ENCODE measurements around the gene RUNX2. TPM values are rescaled to one million over a fixed set of nuclear protein-coding genes. Genes with fewer than 3 reads are reported as not detected.

Gene RUNX2
- total and polyA plus RNA-seq, 8 donors: 0.80 to 18.7 (median 2.7) TPM; not detected in 1

DNA sequence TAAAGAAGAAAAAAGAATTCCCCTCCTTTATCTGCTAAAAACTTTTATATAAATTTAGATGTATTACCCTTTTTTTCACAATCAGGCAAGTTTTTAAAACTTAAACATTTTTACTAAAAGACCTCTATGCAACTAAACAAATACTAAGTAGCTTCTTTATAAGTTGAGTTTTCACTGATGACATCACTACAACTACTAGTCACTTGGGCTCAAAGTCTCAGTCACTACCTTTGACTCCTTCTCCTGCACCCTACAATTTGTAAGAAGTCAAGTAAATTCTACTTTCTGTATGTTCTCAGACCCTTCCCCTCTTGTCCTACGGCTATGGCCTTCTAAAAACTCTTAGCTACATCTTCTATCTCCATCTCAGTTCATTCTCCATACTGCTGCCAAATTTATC is 38.4 kb downstream of the RUNX2 start:
- Histone ChIP-seq H3K27ac (no peak overlapping the region), H3K4me1 (peaks cover 0 to 9% (median 2%) of the 10 kb centered on the region in 4 donors), H3K9me3 (no peaks in the 10 kb centered on the region), H3K27me3 (no peaks in the 10 kb centered on the region), H3K4me3 (no peak overlapping the region), H3K36me3 (no peaks in the 10 kb centered on the region)
- 93 to 100% (median 98%) methylated on average over 1 of the region's 1 CpG for WGBS, 5 donors
- intact Hi-C loops (cut with DNase I; ENCODE audit: low total_unique reads): no loop called here
- DNase-seq: no peak
- TF ChIP-seq POLR2AphosphoS5 (IDR thresholded peaks at IDR 0.05) (no peak), EP300 (IDR thresholded peaks at IDR 0.05) (no peak), POLR2A (IDR thresholded peaks at IDR 0.05) (no peak)
- TF ChIP-seq, protein P1, sequence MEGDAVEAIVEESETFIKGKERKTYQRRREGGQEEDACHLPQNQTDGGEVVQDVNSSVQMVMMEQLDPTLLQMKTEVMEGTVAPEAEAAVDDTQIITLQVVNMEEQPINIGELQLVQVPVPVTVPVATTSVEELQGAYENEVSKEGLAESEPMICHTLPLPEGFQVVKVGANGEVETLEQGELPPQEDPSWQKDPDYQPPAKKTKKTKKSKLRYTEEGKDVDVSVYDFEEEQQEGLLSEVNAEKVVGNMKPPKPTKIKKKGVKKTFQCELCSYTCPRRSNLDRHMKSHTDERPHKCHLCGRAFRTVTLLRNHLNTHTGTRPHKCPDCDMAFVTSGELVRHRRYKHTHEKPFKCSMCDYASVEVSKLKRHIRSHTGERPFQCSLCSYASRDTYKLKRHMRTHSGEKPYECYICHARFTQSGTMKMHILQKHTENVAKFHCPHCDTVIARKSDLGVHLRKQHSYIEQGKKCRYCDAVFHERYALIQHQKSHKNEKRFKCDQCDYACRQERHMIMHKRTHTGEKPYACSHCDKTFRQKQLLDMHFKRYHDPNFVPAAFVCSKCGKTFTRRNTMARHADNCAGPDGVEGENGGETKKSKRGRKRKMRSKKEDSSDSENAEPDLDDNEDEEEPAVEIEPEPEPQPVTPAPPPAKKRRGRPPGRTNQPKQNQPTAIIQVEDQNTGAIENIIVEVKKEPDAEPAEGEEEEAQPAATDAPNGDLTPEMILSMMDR (IDR thresholded peaks at IDR 0.05): no peak

DNA sequence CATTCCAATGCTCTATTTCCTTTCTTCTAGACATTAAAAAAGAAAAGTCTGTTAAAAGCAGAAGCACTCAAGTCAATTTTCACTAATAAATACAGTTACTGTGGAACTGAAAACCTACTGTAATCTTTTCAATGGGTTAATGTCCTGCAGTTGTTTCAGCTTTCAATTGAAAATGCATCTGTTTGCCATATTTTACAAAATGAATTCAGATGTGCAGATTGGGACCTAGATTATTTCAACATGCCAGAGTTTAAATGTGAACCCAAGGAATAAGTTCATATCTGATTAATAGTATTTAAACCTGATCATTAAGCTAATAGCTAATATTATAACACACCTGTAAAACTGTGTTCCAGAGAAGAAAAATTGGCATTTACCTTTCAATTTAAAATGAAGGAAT is 39.9 kb downstream of the RUNX2 start:
- H3K4me3 ChIP-seq: no peak overlapping the region
- no peaks in the 10 kb centered on the region for H3K9me3 ChIP-seq
- no peak for TF ChIP-seq POLR2A (IDR thresholded peaks at IDR 0.05)
- TF ChIP-seq POLR2AphosphoS5 (IDR thresholded peaks at IDR 0.05): no peak
- TF ChIP-seq EP300 (IDR thresholded peaks at IDR 0.05): no peak
- TF ChIP-seq, protein P1 (IDR thresholded peaks at IDR 0.05): no peak
- H3K27me3 ChIP-seq: no peaks in the 10 kb centered on the region
- no peaks in the 10 kb centered on the region for H3K36me3 ChIP-seq
- H3K27ac ChIP-seq: no peak overlapping the region
- H3K4me1 ChIP-seq: peaks cover 0 to 9% (median 2%) of the 10 kb centered on the region in 4 donors
- DNase-seq: no peak
- intact Hi-C loops (cut with DNase I; ENCODE audit: low total_unique reads): no loop called here

DNA sequence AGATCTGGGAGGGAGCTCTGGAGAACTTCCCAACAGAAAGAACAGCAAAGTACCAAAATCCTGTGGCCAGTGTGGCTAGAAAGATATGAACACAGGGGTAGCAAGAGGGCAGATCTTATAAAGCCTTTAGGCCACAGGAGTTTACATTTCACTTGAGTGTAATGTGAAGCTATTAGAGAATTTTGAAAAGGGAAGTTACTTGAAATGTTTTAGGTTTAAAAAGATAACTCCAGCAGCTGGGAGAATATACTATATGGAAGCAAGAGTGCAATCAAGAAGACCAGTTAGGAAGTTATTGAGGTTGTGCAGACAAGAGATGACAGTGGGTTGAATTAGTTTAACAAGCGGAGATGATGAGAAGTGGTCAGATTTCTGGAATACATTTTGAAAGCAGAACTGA is 41.7 kb downstream of the RUNX2 start:
- intact Hi-C loops (cut with DNase I; ENCODE audit: low total_unique reads): no loop called here
- H3K27ac ChIP-seq: no peak overlapping the region
- H3K4me1 ChIP-seq: peaks cover 0 to 9% (median 2%) of the 10 kb centered on the region in 4 donors
- no peaks in the 10 kb centered on the region for H3K9me3 ChIP-seq
- H3K4me3 ChIP-seq: no peak overlapping the region
- TF ChIP-seq, protein P1 (IDR thresholded peaks at IDR 0.05): no peak
- TF ChIP-seq EP300 (IDR thresholded peaks at IDR 0.05) (no peak), POLR2AphosphoS5 (IDR thresholded peaks at IDR 0.05) (no peak), POLR2A (IDR thresholded peaks at IDR 0.05) (no peak)
- H3K27me3 ChIP-seq: no peaks in the 10 kb centered on the region
- DNase-seq: no peak
- no peaks in the 10 kb centered on the region for H3K36me3 ChIP-seq
- 91 to 100% (median 93%) methylated on average over 1 of the region's 1 CpG for WGBS, 5 donors

DNA sequence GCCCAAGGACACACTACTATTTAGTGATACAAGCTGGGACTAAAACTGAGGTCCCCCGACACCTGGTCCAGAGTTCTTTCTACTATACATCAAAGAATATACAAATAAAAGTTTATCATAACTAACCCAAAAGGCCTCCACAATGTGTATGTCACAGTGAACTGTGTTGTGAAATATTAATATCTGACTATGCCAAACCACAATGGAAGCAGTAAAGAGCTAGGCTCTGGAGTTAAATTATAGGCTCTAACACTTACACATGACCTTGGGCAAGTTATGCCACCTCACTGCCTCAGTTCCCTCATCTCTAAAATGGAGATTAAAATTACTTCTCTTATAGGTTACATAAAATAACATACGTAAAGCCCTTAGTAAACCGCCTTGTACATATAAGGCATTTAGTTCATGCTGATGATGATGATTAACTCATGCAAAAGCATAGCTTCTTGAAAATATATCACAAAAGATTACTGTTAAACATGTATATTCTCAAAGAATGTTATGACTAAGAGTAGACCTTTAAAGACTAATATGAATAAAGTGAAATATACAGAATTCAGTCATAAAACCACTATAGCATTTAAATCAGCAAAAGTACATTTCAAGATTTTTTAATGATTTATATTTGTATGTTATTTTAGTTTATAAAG is 43.9 kb downstream of the RUNX2 start:
- no peak for DNase-seq
- peaks cover 0 to 19% (median 10%) of the 10 kb centered on the region in 4 donors for H3K4me1 ChIP-seq
- H3K9me3 ChIP-seq: no peaks in the 10 kb centered on the region
- no peak overlapping the region for H3K27ac ChIP-seq
- no peaks in the 10 kb centered on the region for H3K27me3 ChIP-seq
- H3K4me3 ChIP-seq: no peak overlapping the region
- intact Hi-C loops (cut with DNase I; ENCODE audit: low total_unique reads): no loop called here
- no peaks in the 10 kb centered on the region for H3K36me3 ChIP-seq
- TF ChIP-seq POLR2AphosphoS5 (IDR thresholded peaks at IDR 0.05): no peak
- 86 to 95% (median 91%) methylated on average over 3 of the region's 3 CpGs for WGBS, 5 donors

DNA sequence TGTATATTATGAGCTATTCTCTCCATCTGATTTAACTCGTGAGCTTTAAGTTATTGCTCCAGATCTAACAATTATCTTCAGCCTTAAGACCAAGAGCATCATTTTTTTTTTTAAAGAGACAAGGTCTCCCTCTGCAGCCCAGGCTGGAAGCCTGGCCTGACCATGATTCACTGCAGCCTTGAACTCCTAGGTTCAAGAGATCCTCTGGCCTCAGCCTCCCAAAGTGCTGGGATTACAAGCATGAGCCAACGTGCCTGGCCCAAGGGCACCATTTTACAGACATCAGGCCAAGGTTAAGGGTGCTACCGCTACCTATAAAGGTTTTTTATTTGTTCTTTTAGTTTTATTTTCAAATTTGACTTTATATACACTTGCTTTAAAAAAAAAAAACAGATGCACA is 47.3 kb downstream of the RUNX2 start:
- DNase-seq: no peak
- intact Hi-C loops (cut with DNase I; ENCODE audit: low total_unique reads): no loop called here
- Histone ChIP-seq H3K36me3 (no peaks in the 10 kb centered on the region), H3K4me3 (no peak overlapping the region), H3K27me3 (no peaks in the 10 kb centered on the region), H3K27ac (no peak overlapping the region), H3K4me1 (peaks cover 7 to 30% (median 19%) of the 10 kb centered on the region in 4 donors), H3K9me3 (no peaks in the 10 kb centered on the region)
- TF ChIP-seq POLR2AphosphoS5 (IDR thresholded peaks at IDR 0.05): no peak
- TF ChIP-seq, protein P1 (IDR thresholded peaks at IDR 0.05): no peak
- no peak for TF ChIP-seq POLR2A (IDR thresholded peaks at IDR 0.05)
- no peak for TF ChIP-seq EP300 (IDR thresholded peaks at IDR 0.05)
- WGBS, 5 donors: 87 to 93% (median 87%) methylated on average over 3 of the region's 3 CpGs

Measured in stomach (tissue), 9 donors.